Measurements from ENCODE around the gene LONRF2.
A peak's percentile ranks its signal among the peaks of the same experiment; 100 is the strongest.

Gene LONRF2

DNA sequence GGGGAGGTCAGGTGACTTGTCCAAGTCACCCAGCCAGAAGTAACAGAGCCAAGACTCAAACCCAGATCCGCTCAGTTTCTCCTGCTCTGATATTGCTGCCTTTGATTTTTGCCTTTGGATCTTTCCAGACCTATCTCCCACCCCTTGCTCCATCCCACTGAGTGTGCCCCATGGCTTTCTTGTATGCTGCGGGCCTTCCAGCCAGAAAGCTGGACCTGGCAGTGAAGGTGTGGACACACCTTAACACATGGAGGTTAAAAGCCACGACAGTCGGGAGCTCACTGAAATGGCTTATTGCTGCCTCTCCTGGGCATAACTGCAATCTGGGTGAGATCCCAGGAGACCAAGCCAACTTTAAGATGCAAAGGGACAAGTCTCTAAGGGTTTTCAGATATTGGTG, 86.7 kb downstream of the LONRF2 start:
- H3K4me3 ChIP-seq (ENCODE audit: low read depth, low read length), result no peak overlapping the region
- TF ChIP-seq, protein P1, sequence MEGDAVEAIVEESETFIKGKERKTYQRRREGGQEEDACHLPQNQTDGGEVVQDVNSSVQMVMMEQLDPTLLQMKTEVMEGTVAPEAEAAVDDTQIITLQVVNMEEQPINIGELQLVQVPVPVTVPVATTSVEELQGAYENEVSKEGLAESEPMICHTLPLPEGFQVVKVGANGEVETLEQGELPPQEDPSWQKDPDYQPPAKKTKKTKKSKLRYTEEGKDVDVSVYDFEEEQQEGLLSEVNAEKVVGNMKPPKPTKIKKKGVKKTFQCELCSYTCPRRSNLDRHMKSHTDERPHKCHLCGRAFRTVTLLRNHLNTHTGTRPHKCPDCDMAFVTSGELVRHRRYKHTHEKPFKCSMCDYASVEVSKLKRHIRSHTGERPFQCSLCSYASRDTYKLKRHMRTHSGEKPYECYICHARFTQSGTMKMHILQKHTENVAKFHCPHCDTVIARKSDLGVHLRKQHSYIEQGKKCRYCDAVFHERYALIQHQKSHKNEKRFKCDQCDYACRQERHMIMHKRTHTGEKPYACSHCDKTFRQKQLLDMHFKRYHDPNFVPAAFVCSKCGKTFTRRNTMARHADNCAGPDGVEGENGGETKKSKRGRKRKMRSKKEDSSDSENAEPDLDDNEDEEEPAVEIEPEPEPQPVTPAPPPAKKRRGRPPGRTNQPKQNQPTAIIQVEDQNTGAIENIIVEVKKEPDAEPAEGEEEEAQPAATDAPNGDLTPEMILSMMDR (IDR thresholded peaks at IDR 0.05; ENCODE audit: control insufficient read depth, extremely low read depth, insufficient read depth), result no peak
- DNase-seq (ENCODE audit: low read depth), result no peak

DNA sequence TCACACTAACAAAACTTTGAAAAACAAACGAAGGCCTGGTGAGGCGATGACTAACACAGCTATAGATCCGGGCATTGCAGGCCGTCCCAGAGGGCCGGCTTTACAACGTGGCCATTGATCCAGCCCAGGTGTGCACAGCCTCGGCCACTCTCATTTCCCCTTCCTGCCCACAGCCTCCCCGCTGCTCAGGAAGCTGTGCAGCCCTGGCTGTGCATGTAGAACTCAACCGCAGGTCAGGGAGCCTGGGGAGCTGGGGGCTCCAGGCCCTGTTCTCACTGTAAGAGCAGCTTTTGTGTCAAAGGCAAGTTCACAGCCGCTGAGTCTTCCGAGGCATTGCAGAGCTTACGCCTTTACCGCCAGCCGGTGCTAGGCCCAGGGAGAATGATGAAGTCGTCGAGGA, 87.2 kb downstream of the LONRF2 start:
- H3K4me3 ChIP-seq (ENCODE audit: low read depth, low read length), result no peak overlapping the region
- TF ChIP-seq, protein P1 (IDR thresholded peaks at IDR 0.05; ENCODE audit: control insufficient read depth, extremely low read depth, insufficient read depth), result no peak
- no peak for DNase-seq (ENCODE audit: low read depth)

DNA sequence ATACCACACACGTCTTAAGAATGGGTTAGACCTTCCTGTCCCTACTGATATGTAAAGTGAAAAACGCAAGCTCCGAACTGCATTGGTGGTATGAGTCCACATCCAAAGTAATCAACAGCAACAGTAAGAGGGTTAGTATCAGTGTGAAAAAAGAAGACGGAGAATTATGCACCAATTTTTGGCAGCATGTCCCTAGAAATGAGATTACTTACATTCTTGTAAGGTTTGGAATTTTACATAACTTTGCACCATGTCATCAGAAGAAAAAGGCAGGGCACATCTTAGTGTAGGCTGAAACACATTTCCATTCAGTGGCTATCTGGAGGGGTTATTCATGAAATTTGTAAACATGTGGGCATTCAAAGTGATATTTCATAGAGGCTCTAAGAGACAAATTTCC, 88.2 kb downstream of the LONRF2 start:
- TF ChIP-seq, protein P1 (IDR thresholded peaks at IDR 0.05; ENCODE audit: control insufficient read depth, extremely low read depth, insufficient read depth), result no peak
- no peak overlapping the region for H3K4me3 ChIP-seq (ENCODE audit: low read depth, low read length)
- no peak for DNase-seq (ENCODE audit: low read depth)

DNA sequence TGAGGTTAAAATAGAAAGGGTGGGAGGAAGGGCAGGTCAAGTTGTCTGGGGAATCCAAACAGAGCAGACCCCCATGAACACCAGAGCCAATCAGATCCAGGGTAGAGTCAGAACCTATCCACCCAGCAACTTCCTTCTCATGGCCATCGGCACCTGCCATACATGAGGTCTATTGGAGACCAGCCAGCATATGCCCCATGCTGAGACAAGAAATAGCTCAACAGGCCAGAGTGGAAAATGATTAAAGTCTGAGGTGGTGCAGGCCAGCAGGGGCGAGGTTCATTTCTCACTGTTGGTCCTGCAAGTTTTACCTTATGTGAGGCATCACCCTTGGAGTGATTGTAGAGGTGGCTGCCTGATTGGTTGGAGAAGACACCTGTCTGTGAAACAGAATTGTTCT, 89.2 kb downstream of the LONRF2 start:
- DNase-seq (ENCODE audit: low read depth), result no peak
- no peak overlapping the region for H3K4me3 ChIP-seq (ENCODE audit: low read depth, low read length)
- TF ChIP-seq, protein P1 (IDR thresholded peaks at IDR 0.05; ENCODE audit: control insufficient read depth, extremely low read depth, insufficient read depth), result no peak

DNA sequence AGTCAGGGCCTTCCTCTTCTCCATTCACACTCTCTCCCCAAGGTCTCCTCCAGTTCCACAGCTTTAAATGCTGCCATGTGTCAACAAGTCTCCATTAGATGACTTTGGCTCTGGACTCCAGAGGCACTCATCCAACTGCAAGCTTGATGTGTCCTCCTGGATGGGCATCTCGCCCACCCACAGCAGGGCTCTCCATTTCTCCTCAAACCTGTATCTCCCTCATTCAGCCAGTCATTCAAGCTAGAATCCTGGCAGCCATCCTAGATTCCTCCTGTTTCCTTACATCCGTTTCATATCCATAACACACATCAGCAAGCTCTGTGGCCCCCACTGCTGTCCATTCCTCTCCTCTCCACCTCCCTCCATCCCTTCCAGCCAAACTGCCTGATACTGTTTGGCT, 91.5 kb downstream of the LONRF2 start:
- peak; percentile 94 for DNase-seq (ENCODE audit: low read depth)
- TF ChIP-seq, protein P1 (IDR thresholded peaks at IDR 0.05; ENCODE audit: control insufficient read depth, extremely low read depth, insufficient read depth), result no peak
- no peak overlapping the region for H3K4me3 ChIP-seq (ENCODE audit: low read depth, low read length)

DNA sequence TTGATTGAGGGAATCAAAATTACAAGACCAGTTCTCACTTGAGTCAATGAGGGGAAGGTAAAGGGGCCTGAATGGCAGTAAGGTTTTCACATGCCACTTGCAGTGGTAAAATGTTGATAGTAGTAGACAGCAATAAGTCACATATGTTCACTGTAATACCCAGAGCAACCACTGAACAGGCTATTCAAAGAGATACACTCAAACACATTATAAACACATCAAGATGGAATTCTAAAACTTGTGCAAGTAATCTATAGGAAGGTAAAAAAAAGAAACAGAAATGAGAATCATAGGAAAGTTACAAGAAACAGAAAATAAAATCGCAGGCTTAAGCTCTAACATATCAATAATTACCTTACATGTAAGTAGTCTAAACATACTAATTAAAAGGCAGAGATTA, 93.3 kb downstream of the LONRF2 start:
- no peak for DNase-seq (ENCODE audit: low read depth)
- H3K4me3 ChIP-seq (ENCODE audit: low read depth, low read length), result no peak overlapping the region
- TF ChIP-seq, protein P1 (IDR thresholded peaks at IDR 0.05; ENCODE audit: control insufficient read depth, extremely low read depth, insufficient read depth), result no peak

DNA sequence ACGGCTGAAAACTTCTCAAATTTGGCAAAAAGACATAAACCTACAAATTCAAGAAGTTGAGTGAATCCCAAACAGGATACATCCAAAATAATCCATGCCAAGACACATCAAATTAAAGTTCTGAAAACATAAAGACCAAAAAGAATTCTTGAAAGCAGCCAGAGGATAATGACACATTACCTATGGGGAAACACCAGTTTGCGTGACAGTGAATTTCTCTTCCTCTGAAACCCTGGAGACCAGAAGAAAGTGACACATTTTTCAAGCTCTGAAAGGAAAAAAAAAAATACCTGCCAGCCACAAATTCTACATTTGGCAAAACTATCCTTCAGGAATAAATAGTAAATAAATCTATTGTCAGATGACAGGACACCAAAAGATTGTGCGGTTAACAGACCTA, 93.9 kb downstream of the LONRF2 start:
- DNase-seq (ENCODE audit: low read depth), result no peak
- TF ChIP-seq, protein P1 (IDR thresholded peaks at IDR 0.05; ENCODE audit: control insufficient read depth, extremely low read depth, insufficient read depth), result no peak
- H3K4me3 ChIP-seq (ENCODE audit: low read depth, low read length), result no peak overlapping the region

All from LNCaP clone FGC (cell line).